K562 (cell line): ENCODE data around the gene LYSMD4. TPM values are rescaled to one million over a fixed set of nuclear protein-coding genes. Genes with fewer than 3 reads are reported as not detected.

Source experiments
- ATAC-seq: fragments of 200-7000 bp; cut with Tn5 transposase; 3 replicates; pipeline ENCODE4 v1.9.1; 2020; ENCODE audit warnings: moderate library complexity
- BruUV-seq: library from RNA; stranded (reverse); fragments of 400-500 nt; replicated peaks from 2 replicates; lab custom pipeline; 2021; lab: Mats Ljungman, UMichigan
- CTCF ChIA-PET: fragments of 300-600 bp; formaldehyde crosslinking; extraction: SDS; loops from one replicate; lab custom pipeline; 2021; ENCODE audit warnings: low intra/inter-chr PET ratio; lab: Yijun Ruan, JAX
- POLR2A ChIA-PET: fragments of 300-600, 350-650 bp; sonication (Branson Sonifier 250); formaldehyde crosslinking; extraction: SDS; loops from one replicate; lab custom pipeline; 2021; ENCODE audit warnings: antibody characterized with exemption, inconsistent platforms; lab: Yijun Ruan, JAX
- DNase-seq, 4 experiments: peaks; one replicate each; pipeline versions ENCODE4 v3.0.0 to v3.0.0-alpha.2; 2011 to 2018; ENCODE audit warnings: low spot score in 3 of 4, mixed read lengths in 3 of 4; ENCODE audit errors: extremely low read depth in 1 of 4
- FAIRE-seq: peaks from 2 replicates; lab custom pipeline; 2011; peaks lifted over from hg19 to GRCh38; lab: Jason Lieb, UNC
- H2AFZ ChIP-seq: 2 replicates; pipeline ENCODE4 v1.6.0; 2011; ENCODE audit warnings: low read depth, low read length, control low read depth, inconsistent platforms
- H3K27ac ChIP-seq: fragments of 200-600 bp; 3 replicates; pipeline ENCODE4 v1.8.0; 2011; ENCODE audit warnings: low read depth, mild to moderate bottlenecking, control low read depth, inconsistent platforms, low read length, moderate library complexity, mixed read lengths; ENCODE audit errors: extremely low read depth
- H3K27me3 ChIP-seq, 2 experiments: fragments of 300-600 bp in 1 of 2; 2 replicates in 1 of 2; 3 replicates in 1 of 2; pipeline versions ENCODE4 v1.6.0 to v1.8.0; 2011; ENCODE audit warnings: inconsistent platforms in 2 of 2, low read length in 2 of 2, mild to moderate bottlenecking in 1 of 2, mixed read lengths in 1 of 2, moderate library complexity in 1 of 2; ENCODE audit not compliant: control insufficient read depth in 2 of 2, insufficient read depth in 2 of 2
- H3K36me3 ChIP-seq: fragments of 300-600 bp; 3 replicates; pipeline ENCODE4 v1.8.0; 2011; ENCODE audit warnings: mild to moderate bottlenecking, low read length, inconsistent platforms; ENCODE audit not compliant: control insufficient read depth, insufficient read depth
- H3K4me1 ChIP-seq, 2 experiments: fragments of 200-600 bp in 1 of 2; replicated peaks in 1 of 2; 2 replicates in 1 of 2; 3 replicates in 1 of 2; pipeline versions ENCODE4 v1.5.1 to v1.8.0; 2011; ENCODE audit warnings: inconsistent platforms in 2 of 2, low read length in 2 of 2, mild to moderate bottlenecking in 1 of 2, mixed read lengths in 1 of 2, moderate library complexity in 1 of 2; ENCODE audit not compliant: control insufficient read depth in 2 of 2, insufficient read depth in 2 of 2
- H3K4me2 ChIP-seq: 2 replicates; pipeline ENCODE4 v1.6.1; 2011; ENCODE audit warnings: low read length, control low read depth, inconsistent platforms, mixed read lengths; ENCODE audit not compliant: insufficient read depth
- H3K4me3 ChIP-seq: fragments of 200-600 bp; sonication (generic), shearing (Covaris generic); 2 replicates; pipeline ENCODE4 v1.5.1; 2016; ENCODE audit warnings: control low read depth, inconsistent platforms
- H3K79me2 ChIP-seq: fragments of 200-600 bp; 3 replicates; pipeline ENCODE4 v1.8.0; 2011; ENCODE audit warnings: low read length, inconsistent platforms; ENCODE audit not compliant: control insufficient read depth, insufficient read depth
- H3K9ac ChIP-seq, 2 experiments: 2 replicates each; pipeline versions ENCODE4 v1.6.0 to v1.6.1; 2011; ENCODE audit warnings: low read depth in 2 of 2, low read length in 2 of 2, control low read depth in 1 of 2, inconsistent platforms in 1 of 2, mild to moderate bottlenecking in 1 of 2, mixed read lengths in 1 of 2; ENCODE audit not compliant: insufficient read depth in 1 of 2
- H3K9me1 ChIP-seq: one replicate; pipeline ENCODE4 v1.6.0; 2011; ENCODE audit warnings: inconsistent platforms, mild to moderate bottlenecking, low read length, moderate library complexity; ENCODE audit not compliant: control insufficient read depth, insufficient read depth
- H3K9me3 ChIP-seq: replicated peaks from 2 replicates; pipeline ENCODE4 v1.5.1; 2011; ENCODE audit warnings: low read depth, low read length, inconsistent platforms; ENCODE audit not compliant: control insufficient read depth, insufficient read depth
- H4K20me1 ChIP-seq: replicated peaks from 2 replicates; pipeline ENCODE4 v1.6.1; 2011; ENCODE audit warnings: low read length, inconsistent platforms, mixed read lengths; ENCODE audit not compliant: control insufficient read depth, insufficient read depth
- RREB1 ChIP-seq: fragments of 250-450 bp; sonication (Bioruptor Pico); IDR thresholded peaks from 2 replicates; pipeline ENCODE4 v1.4.0; 2020
- TAF15 ChIP-seq: fragments of 200-400 bp; formaldehyde crosslinking; IDR thresholded peaks from 2 replicates; pipeline ENCODE4 v1.6.1; 2017; ENCODE audit warnings: mild to moderate bottlenecking, low read depth, low read length, moderate library complexity
- ZNF583 ChIP-seq: fragments of 250-450 bp; sonication (Bioruptor Pico); IDR thresholded peaks from 2 replicates; pipeline ENCODE4 v1.4.0; 2020
- WGBS: fragments of 100-300 bp; shearing (Covaris generic); methylation state at CpG from one replicate; pipeline ENCODE4 v1.1.6; 2016; ENCODE audit warnings: low coverage, mixed read lengths; ENCODE audit not compliant: insufficient coverage; ENCODE audit errors: missing lambda C conversion rate; 5-methylcytosine and 5-hydroxymethylcytosine counted together
- in situ Hi-C: fragments of 300-500 bp; cut with MboI; formaldehyde crosslinking; loops from 4 replicates; pipeline ENCODE4 v1.15.0; 2018; ENCODE audit warnings: inconsistent platforms, mixed read lengths
- intact Hi-C: fragments of 100-400 bp; cut with micrococcal nuclease; formaldehyde crosslinking; loops from 2 replicates; pipeline ENCODE4 v1.14.2; 2022
- polyA plus RNA-seq, 8 experiments: library from polyadenylated mRNA; depleted of rRNA in 4 of 8; stranded (reverse) in 5 of 8; unstranded in 3 of 8; fragments of >200 nt; fragmentation: Nextera tagmentation in 2 of 8; fragmentation: Illumina TruSeq in 1 of 8; extraction: Ambion mirVana in 2 of 8; extraction: Trizol in 1 of 8; gene quantifications; 2 replicates each; pipeline versions ENCODE4 v1.2.1 to v1.2.3, GENCODE V29; 2011 to 2014; ENCODE audit warnings: inconsistent platforms in 1 of 8, missing spikeins in 1 of 8
- total RNA-seq, 7 experiments: library from RNA; depleted of rRNA in 6 of 7; stranded (reverse); fragments of >200 nt in 6 of 7; fragmentation: Illumina TruSeq in 2 of 7; extraction: Trizol in 2 of 7; gene quantifications; 2 replicates each; pipeline versions ENCODE4 v1.2.1 to v1.2.3, GENCODE V29; 2011 to 2021; ENCODE audit warnings: low replicate concordance in 1 of 7

The LYSMD4 gene
- total and polyA plus RNA-seq, 9 of the 15 experiments (the other 6 are each of a cell fraction or from before 2014, with no cell fraction given): 0.46 to 3.1 (median 2.0) TPM

GRCh38 chr15:99696096-99696495 is 37.1 kb downstream of the LYSMD4 start:
- DNase-seq (no peak), ATAC-seq (no peak), FAIRE-seq (no peak)
- H3K27me3 ChIP-seq: no peaks in the 10 kb centered on the region
- H3K4me3 ChIP-seq: no peak overlapping the region
- no peaks in the 10 kb centered on the region for H3K4me1 ChIP-seq
- H3K9ac ChIP-seq: no peak overlapping the region
- H2AFZ ChIP-seq: no peak overlapping the region
- H3K79me2 ChIP-seq: no peaks in the 10 kb centered on the region
- no peak overlapping the region for H3K4me2 ChIP-seq
- intact Hi-C loops (no loop called here), in situ Hi-C loops (no loop called here)
- H3K9me1 ChIP-seq: no peaks in the 10 kb centered on the region
- POLR2A ChIA-PET: interaction anchor here (0.7 kb wide), 1 partner anchor 81 kb away, joined by 3 read pairs; no protein-coding TSS in a partner anchor
- 48% methylated on average over 2 of the region's 2 CpGs for WGBS
- H4K20me1 ChIP-seq: no peaks in the 10 kb centered on the region
- no peak for TF ChIP-seq ZNF583
- no peak for TF ChIP-seq RREB1 (CRISPR knock-in tag)
- no peak for TF ChIP-seq TAF15
- H3K36me3 ChIP-seq: no peaks in the 10 kb centered on the region
- CTCF ChIA-PET: no interaction called here
- H3K27ac ChIP-seq: no peak overlapping the region
- H3K9me3 ChIP-seq: no peaks in the 10 kb centered on the region
- no TSS peak for BruUV-seq
